GM21515 (cell line): Measurements from ENCODE around the gene RBMS3.
"Not testable (repeated sequence)": the region's sequence is repeated elsewhere in the genome, so short reads cannot be mapped to it uniquely, and the experiment has no call there.

Source experiments
- ATAC-seq: cut with Tn5 transposase; IDR thresholded peaks from one replicate; pipeline ENCODE4 v1.9.1; 2021; ENCODE audit not compliant: unreplicated experiment

The RBMS3 gene

GRCh38 chr3:29759411-29760225 lies 478.7 kb downstream of the RBMS3 start:
- ATAC-seq, result no peak

DNA sequence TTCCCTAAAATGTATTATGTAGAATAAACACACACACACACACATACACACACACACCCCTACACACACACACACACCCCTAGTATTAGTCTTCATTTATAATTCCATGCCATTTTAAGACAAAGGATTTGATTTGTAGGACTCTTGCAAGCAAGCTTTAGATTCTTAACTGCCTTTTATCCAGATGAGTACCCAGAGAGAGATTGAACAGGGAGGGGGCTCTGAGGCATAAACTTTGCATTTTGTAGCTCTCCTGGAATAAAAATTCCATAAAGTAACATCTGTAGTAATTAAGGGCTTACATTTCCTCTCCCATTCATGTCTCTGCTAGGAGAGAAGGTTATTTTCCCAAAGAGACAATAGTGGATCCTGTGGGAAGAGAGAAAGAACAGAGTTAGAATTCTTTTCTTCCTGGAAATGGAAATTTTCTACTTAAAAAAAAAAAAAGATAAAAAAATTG lies 479.4 kb downstream of the RBMS3 start:
- ATAC-seq, result no peak

- ATAC-seq, result no peak
Measured at GRCh38 chr3:29761517-29761916, 480.6 kb downstream of the RBMS3 start.

- no peak for ATAC-seq
Measured at GRCh38 chr3:29763115-29763514, 482.2 kb downstream of the RBMS3 start.

DNA sequence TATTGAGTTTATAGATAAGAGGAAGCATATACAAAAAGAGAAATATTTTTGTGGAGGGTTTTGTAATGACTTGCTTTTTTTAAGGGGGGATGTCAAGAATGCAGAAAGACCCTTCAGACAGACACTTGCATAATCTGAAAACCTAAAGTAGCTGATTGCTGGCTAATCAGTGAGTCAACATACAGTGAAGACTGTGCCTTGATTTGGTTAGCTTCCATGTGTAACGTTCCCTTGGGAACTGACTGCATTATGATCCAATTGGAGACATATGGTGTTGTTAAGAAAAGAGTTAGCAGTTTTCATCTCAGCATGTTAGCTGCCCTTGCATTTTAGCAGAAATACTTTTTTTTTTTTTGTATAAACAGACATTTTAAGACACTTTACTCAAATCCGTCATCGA lies 483.2 kb downstream of the RBMS3 start:
- ATAC-seq, result no peak

DNA sequence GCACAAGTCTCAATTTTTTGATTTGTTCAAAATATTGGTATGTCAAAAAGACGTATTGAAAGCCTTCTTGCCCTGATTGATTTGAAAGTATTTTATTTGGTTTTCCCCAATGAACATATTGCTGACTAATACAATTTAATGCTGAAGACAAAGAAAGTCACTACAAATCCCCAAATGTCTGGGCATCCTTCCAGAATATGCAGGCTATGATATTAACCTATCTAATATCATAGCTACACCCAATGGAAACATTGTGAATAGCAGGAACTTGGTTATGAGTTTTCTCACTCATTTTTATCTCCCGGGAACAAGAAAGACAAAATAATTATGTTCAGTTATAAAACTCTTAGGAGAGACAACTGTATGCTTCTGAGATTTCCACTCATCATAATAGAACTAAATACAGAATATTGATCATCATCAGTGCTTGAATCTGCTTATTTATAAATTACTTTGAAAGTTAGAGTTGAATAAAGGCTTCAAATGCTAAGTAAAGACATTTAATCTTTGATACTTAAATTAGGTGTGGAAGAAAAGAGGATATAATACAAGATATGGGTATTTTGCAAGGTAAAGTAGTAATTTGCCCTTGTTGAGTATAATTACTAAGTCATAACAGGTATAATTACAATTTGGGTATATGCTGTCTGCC lies 483.9 kb downstream of the RBMS3 start:
- no peak for ATAC-seq

DNA sequence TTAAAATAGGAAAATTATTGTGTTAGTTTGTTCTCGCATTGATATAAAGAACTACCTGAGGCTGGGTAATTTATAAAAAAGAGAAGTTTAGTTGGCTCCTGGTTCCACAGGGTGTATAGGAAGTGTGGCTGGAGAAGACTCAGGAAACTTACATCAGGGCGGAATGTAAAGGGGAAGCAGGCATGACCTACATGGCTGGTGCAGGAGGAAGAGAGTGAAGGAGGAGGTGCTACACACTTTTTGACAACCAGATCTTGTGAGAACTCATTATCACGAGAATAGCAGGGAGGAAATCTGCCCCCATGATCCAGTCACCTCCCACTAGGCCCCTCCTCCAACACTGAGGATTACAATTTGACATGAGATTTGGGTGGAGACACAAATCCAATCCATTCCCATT lies 490.7 kb downstream of the RBMS3 start:
- ATAC-seq, result no peak

DNA sequence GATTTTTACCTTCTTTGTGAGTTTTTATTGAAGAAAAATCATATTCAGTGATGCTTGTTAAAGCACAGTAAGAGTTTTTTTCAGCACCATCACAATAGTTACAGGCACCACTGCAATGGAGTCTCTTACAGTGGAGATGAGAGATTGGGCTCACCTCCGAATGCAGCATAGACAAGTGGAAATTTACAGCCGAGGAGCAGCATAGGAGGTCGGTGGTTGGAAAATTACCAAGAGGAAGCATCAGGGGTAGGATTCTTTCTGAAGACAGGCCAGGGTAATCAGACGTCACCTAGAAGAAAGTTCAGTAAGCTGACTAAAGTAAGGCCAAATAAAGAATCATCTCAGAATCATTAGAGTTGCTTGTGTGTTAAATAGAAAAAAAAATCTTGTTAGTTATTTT lies 491.6 kb downstream of the RBMS3 start:
- no peak for ATAC-seq

DNA sequence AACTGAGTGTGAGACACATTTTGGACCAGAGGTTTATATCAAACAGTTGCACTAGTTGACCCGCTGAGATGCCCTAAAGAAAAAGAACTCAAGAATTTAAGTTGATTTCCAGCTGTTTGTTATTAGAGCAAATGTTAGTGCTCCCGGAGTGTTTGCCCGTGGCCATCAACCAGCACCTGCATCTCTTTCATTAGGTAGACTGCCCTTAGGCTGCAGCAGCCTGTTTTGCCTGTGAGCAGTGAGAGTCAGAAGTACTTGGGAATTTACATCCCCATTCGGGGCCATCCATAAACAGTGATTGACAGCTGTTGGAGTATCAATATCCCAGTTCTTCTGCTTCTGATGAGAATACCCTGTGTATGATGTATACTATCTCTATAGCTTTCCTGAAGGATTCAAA lies 492.6 kb downstream of the RBMS3 start:
- ATAC-seq, result no peak

- no peak for ATAC-seq
Measured at GRCh38 chr3:29775340-29775739, 494.5 kb downstream of the RBMS3 start.

GRCh38 chr3:29777869-29778268 lies 497.0 kb downstream of the RBMS3 start:
- ATAC-seq, result no peak

- ATAC-seq, result no peak
Measured at GRCh38 chr3:29789686-29790085, 508.8 kb downstream of the RBMS3 start.

- no peak for ATAC-seq
Measured at GRCh38 chr3:29796808-29797207, 515.9 kb downstream of the RBMS3 start.

DNA sequence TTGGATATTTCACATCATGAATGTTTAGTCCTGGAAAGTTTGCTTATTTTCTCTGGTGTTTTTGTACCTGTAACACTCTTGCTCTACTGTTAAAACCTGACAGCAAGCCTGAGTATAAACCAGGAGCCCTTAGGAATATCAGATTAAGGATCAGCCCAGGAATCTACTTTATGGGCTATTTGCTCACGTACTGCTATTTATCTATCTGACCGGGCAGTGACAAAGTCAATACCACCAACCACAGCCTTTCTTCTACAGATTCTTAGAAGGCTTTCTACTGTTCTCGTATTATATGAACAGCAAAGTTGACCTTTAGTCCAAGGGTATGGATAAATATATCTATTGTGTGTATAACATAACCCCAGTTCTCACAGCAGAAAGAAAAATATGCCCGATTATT lies 521.2 kb downstream of the RBMS3 start:
- ATAC-seq, result no peak

GRCh38 chr3:29804044-29804443 lies 523.2 kb downstream of the RBMS3 start:
- no peak for ATAC-seq

DNA sequence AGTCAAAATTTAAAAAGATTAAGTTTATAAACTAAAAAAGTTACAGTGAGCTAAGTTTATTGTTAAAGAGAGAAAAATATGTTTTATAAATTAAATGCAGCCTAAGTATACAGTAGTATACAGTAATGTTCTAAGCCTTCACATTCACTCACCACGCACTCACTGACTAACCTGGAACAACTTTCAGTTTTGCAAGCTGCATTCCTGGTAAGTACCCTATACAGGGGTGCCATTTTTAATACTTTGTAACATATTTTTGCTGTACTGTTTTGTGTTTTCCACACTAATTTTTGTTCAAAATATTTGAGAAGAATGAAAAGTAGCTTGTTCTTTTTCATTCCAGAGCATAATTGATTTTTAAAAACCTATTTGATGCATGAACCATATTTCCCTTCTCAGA lies 524.9 kb downstream of the RBMS3 start:
- ATAC-seq, result no peak

GRCh38 chr3:29808324-29808723 lies 527.5 kb downstream of the RBMS3 start:
- not testable (repeated sequence) for ATAC-seq

DNA sequence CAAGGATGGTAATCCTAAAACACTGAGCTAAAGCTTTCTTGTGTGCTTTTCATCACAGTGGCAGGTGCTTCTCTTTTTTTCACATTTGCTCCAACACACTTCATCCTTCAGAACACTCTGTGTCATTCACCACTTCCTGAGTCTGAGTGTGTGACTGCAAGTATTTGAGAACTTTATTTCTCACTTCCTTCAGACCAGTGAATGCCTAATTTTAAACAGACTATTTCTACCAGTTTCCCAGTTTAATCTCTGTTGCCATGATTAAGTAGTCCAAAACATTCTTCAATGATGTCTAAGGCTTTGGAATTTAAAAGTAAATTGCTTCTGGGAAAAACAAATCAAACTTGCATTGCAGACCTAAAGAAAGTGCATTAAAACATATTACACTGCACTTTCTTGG lies 541.2 kb downstream of the RBMS3 start:
- ATAC-seq, result no peak

DNA sequence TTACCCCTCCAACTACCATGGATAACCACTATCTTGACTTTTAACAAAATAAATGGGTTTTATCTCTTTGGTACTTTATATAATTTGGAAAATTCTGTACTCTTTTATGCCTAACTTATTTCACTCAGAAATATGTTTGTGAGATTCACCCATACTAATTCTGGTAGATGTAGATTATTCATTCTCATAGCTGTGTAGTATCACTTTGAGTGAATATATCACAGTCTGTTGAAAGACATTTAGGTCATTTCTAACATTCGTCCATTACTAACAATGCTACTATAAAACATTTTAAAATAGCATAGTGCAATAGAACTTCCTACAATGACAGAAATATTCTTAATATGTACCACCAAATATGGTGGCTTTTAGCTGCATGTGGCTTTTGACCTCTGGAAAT lies 542.4 kb downstream of the RBMS3 start:
- ATAC-seq, result no peak

GRCh38 chr3:29826712-29827111 lies 545.8 kb downstream of the RBMS3 start:
- ATAC-seq, result no peak

DNA sequence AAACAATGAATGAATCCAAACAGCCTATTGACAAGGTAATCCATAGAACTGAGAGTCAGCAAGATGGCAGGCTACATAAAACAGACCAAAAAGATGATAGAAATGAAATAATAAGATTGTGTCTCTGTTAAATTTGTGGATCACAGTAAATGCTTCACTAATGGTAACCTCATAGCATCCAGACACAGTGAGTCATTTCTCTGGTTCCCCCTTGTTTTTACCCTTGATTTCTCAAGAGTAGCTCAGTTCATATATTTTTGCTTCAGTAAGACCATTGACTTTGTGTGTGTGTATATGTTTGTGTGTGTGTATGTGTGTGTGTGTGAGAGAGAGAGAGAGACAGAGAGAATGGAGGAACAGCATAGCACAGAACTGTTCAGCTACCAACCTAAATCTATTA lies 546.9 kb downstream of the RBMS3 start:
- no peak for ATAC-seq

GRCh38 chr3:29829340-29829739 lies 548.5 kb downstream of the RBMS3 start:
- no peak for ATAC-seq

DNA sequence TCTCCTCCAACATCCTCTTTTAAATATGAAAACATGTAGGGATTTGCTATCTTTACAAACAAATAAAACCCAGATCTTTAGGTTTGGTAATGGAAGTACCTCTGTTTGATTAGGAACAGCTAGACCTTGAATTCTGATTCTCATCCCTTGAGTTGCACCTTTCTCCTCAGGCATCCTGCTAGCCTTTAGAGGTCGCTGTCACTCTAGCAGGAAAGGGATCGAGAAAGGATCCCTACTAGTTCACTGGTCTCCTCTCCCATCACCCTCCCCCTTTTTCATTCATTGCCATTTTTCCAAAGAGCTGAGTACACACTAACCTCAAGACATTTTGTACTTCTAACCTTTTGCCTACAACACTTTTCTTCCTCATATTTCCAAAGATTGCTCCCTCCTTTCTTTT lies 569.8 kb downstream of the RBMS3 start:
- ATAC-seq, result no peak
